HEK293 (cell line): ENCODE results near the gene INO80B.

ENCODE experiments used
- CTCF ChIA-PET: fragments of 350-600 bp; formaldehyde crosslinking; extraction: SDS; loops from one replicate; lab custom pipeline; 2021; ENCODE audit warnings: antibody characterized with exemption; lab: Yijun Ruan, JAX
- POLR2A ChIA-PET: fragments of 300-600 bp; formaldehyde crosslinking; extraction: SDS; loops from one replicate; lab custom pipeline; 2020; ENCODE audit warnings: antibody characterized with exemption, inconsistent platforms; lab: Yijun Ruan, JAX
- H3K27ac ChIP-seq: fragments of 200-500 bp; sonication (Bioruptor generic); 2 replicates; pipeline ENCODE4 v1.5.1; 2014; ENCODE audit warnings: low read depth, low read length, control low read depth, inconsistent platforms; ENCODE audit errors: extremely low read depth
- H3K36me3 ChIP-seq, 2 experiments: fragments of 200-500 bp in 1 of 2; sonication (Bioruptor generic) in 1 of 2; 1 replicate in 1 of 2; 2 replicates in 1 of 2; pipeline ENCODE4 v1.5.1; 2014 to 2017; ENCODE audit warnings: inconsistent platforms in 2 of 2, low read length in 2 of 2; ENCODE audit not compliant: control insufficient read depth in 2 of 2, insufficient read depth in 1 of 2
- H3K4me1 ChIP-seq: fragments of 200-500 bp; sonication (Bioruptor generic); 2 replicates; pipeline ENCODE4 v1.5.1; 2014; ENCODE audit warnings: mild to moderate bottlenecking, low read length, inconsistent platforms; ENCODE audit not compliant: control insufficient read depth, insufficient read depth
- H3K4me3 ChIP-seq: 2 replicates; pipeline ENCODE4 v1.5.1; 2011; ENCODE audit warnings: low read depth, mild to moderate bottlenecking, control low read depth, low read length, moderate library complexity
- H3K9me3 ChIP-seq: fragments of 200-500 bp; sonication (Bioruptor generic); 2 replicates; pipeline ENCODE4 v1.5.1; 2014; ENCODE audit warnings: low read depth, low read length, inconsistent platforms; ENCODE audit not compliant: control insufficient read depth, insufficient read depth
- BCL11A ChIP-seq: fragments of 450-650 bp; formaldehyde crosslinking; IDR thresholded peaks from 2 replicates; pipeline ENCODE4 v1.5.1; 2016; ENCODE audit warnings: low read depth, missing biosample characterization, missing genetic modification characterization
- HOXD13 ChIP-seq: sonication (generic); formaldehyde crosslinking; IDR thresholded peaks from 2 replicates; pipeline ENCODE4 v1.8.0; 2022; ENCODE audit warnings: missing genetic modification reagents, borderline replicate concordance
- SCRT2 ChIP-seq: fragments of 450-650 bp; formaldehyde crosslinking; IDR thresholded peaks from 2 replicates; pipeline ENCODE4 v1.5.1; 2016; ENCODE audit warnings: missing biosample characterization, missing genetic modification characterization
- ZNF175 ChIP-seq: fragments of 450-650 bp; formaldehyde crosslinking; IDR thresholded peaks from 2 replicates; pipeline ENCODE4 v1.5.1; 2016; ENCODE audit warnings: missing biosample characterization, missing genetic modification characterization
- ZNF18 ChIP-seq: fragments of 450-650 bp; formaldehyde crosslinking; IDR thresholded peaks from 2 replicates; pipeline ENCODE4 v1.5.1; 2016; ENCODE audit warnings: missing biosample characterization, missing genetic modification characterization
- ZNF2 ChIP-seq: fragments of 450-650 bp; formaldehyde crosslinking; IDR thresholded peaks from 2 replicates; pipeline ENCODE4 v1.5.1; 2016; ENCODE audit warnings: missing biosample characterization, missing genetic modification characterization
- ZNF324 ChIP-seq: fragments of 450-650 bp; formaldehyde crosslinking; IDR thresholded peaks from 2 replicates; pipeline ENCODE4 v1.5.1; 2016; ENCODE audit warnings: missing biosample characterization, missing genetic modification characterization
- ZNF48 ChIP-seq: fragments of 450-650 bp; formaldehyde crosslinking; IDR thresholded peaks from 2 replicates; pipeline ENCODE4 v1.5.1; 2016; ENCODE audit warnings: missing biosample characterization, missing genetic modification characterization
- ZNF600 ChIP-seq: fragments of 450-650 bp; formaldehyde crosslinking; IDR thresholded peaks from 2 replicates; pipeline ENCODE4 v1.5.1; 2016; ENCODE audit warnings: missing biosample characterization, missing genetic modification characterization
- ZNF777 ChIP-seq: fragments of 450-650 bp; formaldehyde crosslinking; IDR thresholded peaks from 2 replicates; pipeline ENCODE4 v1.5.1; 2017; ENCODE audit warnings: missing biosample characterization, missing genetic modification characterization, borderline replicate concordance
- ZNF785 ChIP-seq: fragments of 450-650 bp; formaldehyde crosslinking; IDR thresholded peaks from 2 replicates; pipeline ENCODE4 v1.5.1; 2016; ENCODE audit warnings: missing biosample characterization, missing genetic modification characterization
- ZSCAN4 ChIP-seq: fragments of 450-650 bp; formaldehyde crosslinking; IDR thresholded peaks from 2 replicates; pipeline ENCODE4 v1.5.1; 2017; ENCODE audit warnings: missing biosample characterization, missing genetic modification characterization
- TF ChIP-seq, protein P1 (sequence below): fragments of 450-650 bp; formaldehyde crosslinking; IDR thresholded peaks from 2 replicates; pipeline ENCODE4 v1.5.1; 2016; ENCODE audit warnings: missing biosample characterization, missing genetic modification characterization

INO80B gene

GRCh38 chr2:74498500-74499266, 43.8 kb downstream of the INO80B start:
- Histone ChIP-seq H3K4me3 (no peak overlapping the region), H3K27ac (no peak overlapping the region), H3K36me3 (peaks cover 0 to 8% of the 10 kb centered on the region in 2 experiments; a peak in 1 of 3 replicates)
- POLR2A ChIA-PET = no interaction called here
- peak; percentile 87 for TF ChIP-seq SCRT2 (tag by site-specific recombination)
- no peak for TF ChIP-seq ZNF324 (tag by site-specific recombination)
- TF ChIP-seq, all 188 proteins: peak for 1
- no peaks in the 10 kb centered on the region for H3K4me1 ChIP-seq
- CTCF ChIA-PET = no interaction called here
- H3K9me3 ChIP-seq = no peaks in the 10 kb centered on the region

GRCh38 chr2:74499267-74499939, 44.5 kb downstream of the INO80B start, which contains the start of gene LBX2:
Gene LBX2 (minus strand): TSS chr2:74499603. CDS start chr2:74499537, 66 bp downstream.
- ChIA-PET CTCF (interaction anchor here (1.0 kb wide), 1 partner anchor 17 kb away, joined by 4 read pairs; the partner anchor contains the start of genes CCDC142 and TTC31), POLR2A (no interaction called here)
- no peak within 1 kb of the TSS for H3K27ac ChIP-seq
- peak; percentile 11; the same call in 1 of the 2 replicates for TF ChIP-seq SCRT2 (tag by site-specific recombination)
- TF ChIP-seq ZNF785 (tag by site-specific recombination) = no peak
- peaks cover 0 to 6% of the 10 kb centered on the region in 2 experiments; a peak in 1 of 3 replicates for H3K36me3 ChIP-seq
- H3K9me3 ChIP-seq = no peaks in the 10 kb centered on the region
- no peaks in the 10 kb centered on the region for H3K4me1 ChIP-seq
- H3K4me3 ChIP-seq = no peak within 1 kb of the TSS

GRCh38 chr2:74499940-74500577, 45.2 kb downstream of the INO80B start:
- ChIA-PET POLR2A (interaction anchor here (1.2 kb wide), 1 partner anchor 10 kb away, joined by 3 read pairs; no protein-coding TSS in a partner anchor), CTCF (interaction anchor here (0.7 to 1.0 kb wide), 4 partner anchors 17 to 141 kb away, joined by 3 to 4 read pairs (median 4); partner anchors contain the start of genes CCDC142 and TTC31)
- Histone ChIP-seq H3K9me3 (no peaks in the 10 kb centered on the region), H3K4me1 (no peaks in the 10 kb centered on the region), H3K27ac (no peak overlapping the region), H3K4me3 (no peak overlapping the region), H3K36me3 (peaks cover 0 to 10% of the 10 kb centered on the region in 2 experiments; a peak in 2 of 3 replicates)
- TF ChIP-seq ZNF600 (tag by site-specific recombination) (no peak), ZNF777 (no peak), ZNF48 (tag by site-specific recombination) (no peak), ZNF18 (no peak), ZNF175 (tag by site-specific recombination) (no peak), ZSCAN4 (tag by site-specific recombination) (no peak), ZNF2 (tag by site-specific recombination) (no peak)

GRCh38 chr2:74500578-74500946, 45.7 kb downstream of the INO80B start:
- Histone ChIP-seq H3K27ac (no peak overlapping the region), H3K4me3 (no peak overlapping the region), H3K9me3 (no peaks in the 10 kb centered on the region), H3K36me3 (peaks cover under 1 to 15% of the 10 kb centered on the region in 2 experiments; a peak in 2 of 3 replicates), H3K4me1 (no peaks in the 10 kb centered on the region)
- ChIA-PET CTCF (interaction anchor here (0.7 to 1.0 kb wide), 4 partner anchors 18 to 140 kb away, joined by 3 to 4 read pairs (median 4); partner anchors contain the start of genes CCDC142 and TTC31), POLR2A (interaction anchor here (1.2 to 1.6 kb wide), 2 partner anchors 10 to 18 kb away, joined by 3 to 7 read pairs; partner anchors contain the start of genes CCDC142 and TTC31)
- no peak for TF ChIP-seq ZNF175 (tag by site-specific recombination)
- no peak for TF ChIP-seq BCL11A
- TF ChIP-seq, protein P1, sequence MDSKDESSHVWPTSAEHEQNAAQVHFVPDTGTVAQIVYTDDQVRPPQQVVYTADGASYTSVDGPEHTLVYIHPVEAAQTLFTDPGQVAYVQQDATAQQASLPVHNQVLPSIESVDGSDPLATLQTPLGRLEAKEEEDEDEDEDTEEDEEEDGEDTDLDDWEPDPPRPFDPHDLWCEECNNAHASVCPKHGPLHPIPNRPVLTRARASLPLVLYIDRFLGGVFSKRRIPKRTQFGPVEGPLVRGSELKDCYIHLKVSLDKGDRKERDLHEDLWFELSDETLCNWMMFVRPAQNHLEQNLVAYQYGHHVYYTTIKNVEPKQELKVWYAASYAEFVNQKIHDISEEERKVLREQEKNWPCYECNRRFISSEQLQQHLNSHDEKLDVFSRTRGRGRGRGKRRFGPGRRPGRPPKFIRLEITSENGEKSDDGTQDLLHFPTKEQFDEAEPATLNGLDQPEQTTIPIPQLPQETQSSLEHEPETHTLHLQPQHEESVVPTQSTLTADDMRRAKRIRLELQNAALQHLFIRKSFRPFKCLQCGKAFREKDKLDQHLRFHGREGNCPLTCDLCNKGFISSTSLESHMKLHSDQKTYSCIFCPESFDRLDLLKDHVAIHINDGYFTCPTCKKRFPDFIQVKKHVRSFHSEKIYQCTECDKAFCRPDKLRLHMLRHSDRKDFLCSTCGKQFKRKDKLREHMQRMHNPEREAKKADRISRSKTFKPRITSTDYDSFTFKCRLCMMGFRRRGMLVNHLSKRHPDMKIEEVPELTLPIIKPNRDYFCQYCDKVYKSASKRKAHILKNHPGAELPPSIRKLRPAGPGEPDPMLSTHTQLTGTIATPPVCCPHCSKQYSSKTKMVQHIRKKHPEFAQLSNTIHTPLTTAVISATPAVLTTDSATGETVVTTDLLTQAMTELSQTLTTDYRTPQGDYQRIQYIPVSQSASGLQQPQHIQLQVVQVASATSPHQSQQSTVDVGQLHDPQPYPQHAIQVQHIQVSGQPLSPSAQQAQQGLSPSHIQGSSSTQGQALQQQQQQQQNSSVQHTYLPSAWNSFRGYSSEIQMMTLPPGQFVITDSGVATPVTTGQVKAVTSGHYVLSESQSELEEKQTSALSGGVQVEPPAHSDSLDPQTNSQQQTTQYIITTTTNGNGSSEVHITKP = no peak
- no peak for TF ChIP-seq HOXD13 (CRISPR knock-in tag)
